GM21381 (cell line): Measurements from ENCODE around the gene ITGA4.
A peak's percentile ranks its signal among the peaks of the same experiment; 100 is the strongest.

Experiments
- ATAC-seq: cut with Tn5 transposase; IDR thresholded peaks from one replicate; pipeline ENCODE4 v1.9.1; 2021; ENCODE audit warnings: mild to moderate bottlenecking, moderate library complexity; ENCODE audit not compliant: unreplicated experiment

The ITGA4 gene

DNA sequence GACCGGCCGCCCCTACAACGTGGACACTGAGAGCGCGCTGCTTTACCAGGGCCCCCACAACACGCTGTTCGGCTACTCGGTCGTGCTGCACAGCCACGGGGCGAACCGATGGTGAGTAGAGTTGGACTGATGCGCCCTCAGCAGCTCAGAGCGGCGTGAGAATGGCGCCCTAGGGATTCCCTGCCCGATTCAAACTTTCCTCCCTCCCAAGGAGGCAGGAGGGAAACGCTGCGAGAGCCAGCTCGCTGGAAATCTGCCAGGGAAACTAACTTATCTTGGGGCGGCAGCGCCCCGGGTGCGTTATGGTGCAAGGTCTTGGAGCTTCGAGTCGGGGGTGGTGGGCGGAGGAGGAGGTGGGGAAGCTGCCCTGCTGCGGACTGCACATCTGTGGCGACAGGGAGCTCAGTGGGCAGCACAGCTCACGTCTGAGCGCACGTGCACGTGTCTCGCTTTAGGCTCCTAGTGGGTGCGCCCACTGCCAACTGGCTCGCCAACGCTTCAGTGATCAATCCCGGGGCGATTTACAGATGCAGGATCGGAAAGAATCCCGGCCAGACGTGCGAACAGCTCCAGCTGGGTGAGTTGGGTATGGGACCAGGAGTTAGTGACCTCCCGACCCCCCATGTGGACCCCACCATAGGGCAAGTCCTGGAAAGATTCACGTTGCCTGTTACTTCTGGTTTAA lies 697 bp downstream of the ITGA4 start:
- peak; percentile 26 for ATAC-seq

DNA sequence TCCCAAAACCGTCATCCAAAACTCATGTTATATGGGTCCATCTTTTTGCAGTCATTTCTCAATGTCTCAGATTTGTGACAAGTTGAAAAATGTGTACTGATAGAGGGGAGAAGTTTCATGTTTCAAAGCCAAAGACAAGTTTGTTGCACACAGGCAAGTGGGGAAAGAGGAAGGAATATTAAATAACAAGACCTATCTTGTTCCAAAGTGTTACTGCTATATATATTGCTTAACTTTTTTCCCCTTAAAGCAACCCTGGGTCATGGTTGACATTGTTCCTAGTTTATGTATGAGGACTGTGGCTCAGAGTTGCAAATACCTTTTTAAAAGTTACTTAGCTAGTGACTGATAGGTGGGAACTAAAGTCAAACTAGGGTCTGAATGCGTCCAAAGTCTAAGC lies 1.7 kb downstream of the ITGA4 start:
- ATAC-seq, result no peak

DNA sequence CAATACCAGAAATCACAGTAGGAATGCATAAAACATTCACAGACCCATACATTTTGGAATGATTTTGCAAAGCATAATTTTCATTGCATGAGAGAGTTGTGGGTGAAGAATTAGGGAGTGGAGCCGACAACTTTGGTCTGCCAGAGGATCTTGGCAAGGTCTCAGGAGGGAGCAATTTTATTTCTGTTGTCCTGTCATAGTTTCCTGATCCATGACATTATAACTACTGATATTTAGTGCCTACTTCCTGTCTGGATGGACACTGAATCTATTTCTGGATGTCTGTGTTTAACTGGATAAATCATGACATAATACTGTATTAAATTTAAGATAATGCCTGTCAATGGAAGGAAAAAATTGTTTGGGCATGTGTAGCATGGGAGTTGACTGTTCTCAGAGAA lies 2.4 kb downstream of the ITGA4 start:
- no peak for ATAC-seq

DNA sequence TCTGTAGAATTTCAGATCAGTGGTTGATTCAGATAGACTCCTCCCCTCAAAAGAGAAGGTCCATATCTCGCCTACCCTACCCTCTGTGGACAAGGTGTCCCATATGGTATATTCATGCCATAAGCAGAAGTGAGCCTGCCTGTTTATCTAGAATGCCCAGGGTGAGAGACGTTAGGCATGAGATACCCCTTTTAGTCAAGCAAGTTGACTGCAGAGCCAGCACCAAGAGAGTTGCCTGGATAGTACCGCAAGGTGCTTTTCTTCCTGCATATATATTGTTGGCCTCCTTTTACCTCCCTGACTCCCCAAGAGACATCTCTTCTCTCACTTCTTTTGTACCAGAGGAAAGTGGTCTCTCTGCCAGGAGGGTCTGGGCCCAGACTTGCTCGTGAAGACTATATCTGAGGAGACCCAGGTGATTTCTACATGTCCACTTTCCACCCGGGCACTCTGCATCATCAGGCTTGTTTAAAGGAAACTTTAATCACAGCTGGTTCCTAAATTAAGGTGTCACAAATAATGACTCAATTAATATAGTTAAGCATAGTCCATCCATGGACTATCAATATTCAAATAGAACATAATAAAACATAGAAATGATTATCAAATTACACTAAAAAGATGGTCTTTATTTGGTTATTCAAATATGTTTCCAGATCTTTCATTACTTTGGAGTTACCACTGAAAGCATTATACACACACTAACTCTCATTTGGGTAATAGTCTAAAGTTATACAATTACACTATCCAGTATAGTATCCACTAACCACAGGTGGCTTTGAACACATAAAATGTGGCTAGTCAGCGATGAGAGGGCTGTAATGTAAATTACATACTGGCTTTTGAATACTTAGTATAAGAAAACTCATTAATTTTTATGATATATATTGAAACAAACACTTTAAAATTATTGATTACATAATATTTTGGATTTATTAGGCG lies 4.1 kb downstream of the ITGA4 start:
- ATAC-seq, result peak; percentile 15

- ATAC-seq, result peak; percentile 32
Measured at GRCh38 chr2:181462033-181462432, 4.8 kb downstream of the ITGA4 start.

DNA sequence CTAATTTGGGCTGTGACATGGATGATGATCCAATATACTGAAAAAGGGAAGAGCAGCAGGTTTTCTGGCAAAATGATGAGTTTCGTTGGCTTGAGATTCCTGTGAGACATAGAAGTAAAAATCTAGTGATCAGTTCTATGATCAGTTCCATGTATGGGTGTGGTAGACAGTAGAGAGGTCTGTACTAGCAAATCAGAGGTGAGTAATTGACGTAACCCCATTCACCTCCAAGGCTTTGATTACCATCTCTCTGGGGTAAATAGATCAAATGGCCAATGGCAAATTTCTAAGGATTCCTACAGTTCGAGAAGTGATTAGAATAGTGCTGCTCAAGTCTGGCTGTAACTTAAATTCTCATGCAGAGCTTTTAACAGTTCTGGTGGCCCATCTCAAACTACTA lies 6.4 kb downstream of the ITGA4 start:
- ATAC-seq, result no peak

- no peak for ATAC-seq
Measured at GRCh38 chr2:181464966-181465365, 7.8 kb downstream of the ITGA4 start.

DNA sequence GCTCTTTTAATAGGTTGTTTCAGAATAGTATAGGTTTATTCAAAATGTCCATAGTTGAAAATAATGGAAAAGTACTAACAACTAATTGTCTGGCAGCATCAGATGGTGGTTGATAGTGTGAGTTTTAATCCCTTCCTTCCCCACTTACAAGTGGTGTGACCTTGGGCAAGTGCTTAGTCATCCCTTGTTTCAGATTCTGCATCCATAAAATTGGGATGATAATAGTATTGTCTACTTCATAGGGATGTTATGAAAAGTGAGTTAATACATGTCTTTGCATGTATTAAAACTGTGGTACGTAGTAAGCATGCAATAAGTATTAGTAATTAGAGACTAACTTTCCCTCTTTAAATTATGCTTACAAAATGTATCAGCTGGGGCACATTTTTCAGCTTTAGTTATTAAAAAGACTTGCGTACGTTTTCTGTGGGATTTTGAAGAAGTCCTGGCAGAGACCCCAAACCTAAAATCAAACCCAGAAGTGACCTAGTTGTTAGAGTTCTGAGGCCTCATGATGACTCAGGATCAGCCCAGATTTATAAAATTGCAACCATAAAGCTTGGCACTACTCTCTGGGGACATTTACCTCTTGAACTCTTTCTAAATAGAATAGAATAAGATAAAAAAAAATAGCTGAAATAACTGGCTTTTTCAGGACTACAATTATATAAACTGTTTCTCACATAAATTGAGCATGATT lies 8.6 kb downstream of the ITGA4 start:
- ATAC-seq, result no peak

- ATAC-seq, result no peak
Measured at GRCh38 chr2:181466661-181467576, 9.7 kb downstream of the ITGA4 start.

DNA sequence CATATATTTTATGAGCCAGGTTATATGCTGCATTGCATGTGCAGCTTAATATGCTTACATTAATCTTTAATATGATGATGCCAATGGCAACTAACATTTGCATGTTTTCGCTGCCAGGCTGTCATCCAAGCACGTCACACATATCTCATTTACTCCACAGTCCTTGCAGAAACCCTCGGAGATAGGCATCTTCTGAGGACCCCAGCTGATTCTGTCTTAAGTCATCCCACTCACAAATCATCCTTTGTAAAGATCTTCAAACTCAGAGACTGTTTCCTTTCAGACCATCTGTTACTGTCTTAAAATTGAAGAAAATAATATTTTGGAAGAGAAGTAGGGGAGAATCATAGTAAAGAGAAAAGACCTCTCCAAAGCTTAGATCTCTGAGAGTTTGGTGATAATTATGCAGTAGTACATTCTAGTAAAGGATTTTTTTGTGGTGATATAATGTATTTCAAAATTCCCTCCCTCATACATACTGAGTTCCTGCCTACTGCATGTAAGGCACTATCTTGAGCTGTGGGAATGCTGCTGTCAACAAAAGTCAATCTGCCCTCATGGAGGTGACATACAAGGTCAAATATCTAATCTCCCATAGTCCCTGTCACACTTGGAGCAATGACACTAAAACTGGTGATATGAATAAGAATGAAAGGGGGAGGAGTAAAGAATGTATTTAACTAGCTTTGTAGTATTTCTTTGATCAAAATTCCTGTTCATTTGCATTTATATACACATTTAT lies 11.0 kb downstream of the ITGA4 start:
- ATAC-seq, result no peak

DNA sequence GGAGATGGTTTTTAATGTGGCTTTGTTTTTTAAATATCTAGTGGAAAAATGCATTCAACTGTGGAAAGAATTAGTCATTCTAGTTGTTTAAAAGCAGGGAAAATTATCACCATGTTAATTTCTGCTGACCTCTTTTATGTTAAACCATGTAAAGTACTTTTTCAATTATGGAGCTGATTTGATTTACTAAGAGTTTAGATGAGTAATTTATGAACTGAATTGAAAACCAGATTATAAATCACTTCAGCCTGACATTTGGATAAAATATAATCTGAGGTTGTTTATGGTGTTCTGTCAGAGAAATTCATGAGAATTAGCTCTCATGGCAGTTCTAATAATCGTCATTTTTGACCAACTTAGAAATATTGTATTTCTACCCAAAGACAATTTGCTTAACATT lies 11.6 kb downstream of the ITGA4 start:
- ATAC-seq, result no peak

DNA sequence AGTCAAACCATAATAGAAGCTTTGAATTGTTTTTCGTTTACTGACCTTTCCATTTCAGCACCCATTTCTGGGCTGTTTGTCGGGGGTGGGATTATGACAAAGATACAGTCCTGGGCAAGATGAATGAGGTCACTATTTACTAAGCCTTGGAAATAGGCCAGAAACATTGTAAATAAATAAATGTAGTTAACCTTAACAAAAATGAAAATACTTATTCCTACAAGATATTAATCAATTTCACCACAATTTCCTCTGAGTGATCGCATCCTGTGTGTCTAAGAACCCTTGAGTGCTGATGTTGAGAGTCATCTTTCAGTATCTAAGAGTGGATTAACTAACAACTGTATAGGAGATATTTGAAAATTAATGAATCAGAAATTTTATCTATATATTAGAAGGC lies 14.0 kb downstream of the ITGA4 start:
- ATAC-seq, result no peak

GRCh38 chr2:181471783-181472182 lies 14.6 kb downstream of the ITGA4 start:
- no peak for ATAC-seq

DNA sequence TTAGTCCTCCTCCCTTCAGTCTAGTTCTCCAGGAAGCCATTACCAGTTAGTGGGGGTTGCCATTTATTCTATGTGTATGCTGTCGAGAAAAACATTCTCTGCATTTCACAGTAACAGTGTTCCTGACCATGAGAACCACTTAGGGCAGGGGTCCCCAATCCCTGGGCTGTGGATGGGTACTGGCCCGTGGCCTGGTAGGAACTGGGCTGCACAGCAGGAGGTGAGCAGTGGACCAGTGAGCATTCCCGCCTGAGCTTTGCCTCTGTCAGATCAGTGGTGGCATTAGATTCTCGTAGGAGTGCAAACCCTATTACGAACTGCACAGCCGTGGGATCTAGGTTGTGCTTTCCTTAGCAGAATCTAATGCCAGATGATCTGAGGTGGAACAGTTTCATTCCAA lies 15.8 kb downstream of the ITGA4 start:
- ATAC-seq, result no peak

GRCh38 chr2:181474222-181474881 lies 17.2 kb downstream of the ITGA4 start:
- no peak for ATAC-seq

GRCh38 chr2:181483211-181483610 lies 26.0 kb downstream of the ITGA4 start:
- ATAC-seq, result no peak

DNA sequence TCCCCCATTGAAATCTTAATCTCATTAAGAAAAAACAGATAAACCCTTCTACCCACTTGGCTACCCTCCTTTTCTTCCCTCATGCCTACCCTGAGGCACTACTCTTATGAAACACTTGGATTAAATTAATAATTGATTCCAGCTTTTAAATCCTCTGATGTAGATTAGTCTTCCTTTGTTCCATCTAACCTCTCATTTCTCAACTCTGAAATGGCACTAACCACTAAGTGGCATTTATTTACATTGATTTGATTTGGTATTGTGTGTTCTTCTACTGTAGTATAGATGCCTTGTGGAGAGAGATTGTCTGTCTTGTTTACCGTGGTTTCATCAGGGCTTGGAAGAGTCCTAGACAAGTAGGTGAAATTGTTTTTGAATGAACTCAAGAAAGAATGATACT lies 26.7 kb downstream of the ITGA4 start:
- no peak for ATAC-seq

GRCh38 chr2:181484851-181485637 lies 27.9 kb downstream of the ITGA4 start:
- ATAC-seq, result no peak

DNA sequence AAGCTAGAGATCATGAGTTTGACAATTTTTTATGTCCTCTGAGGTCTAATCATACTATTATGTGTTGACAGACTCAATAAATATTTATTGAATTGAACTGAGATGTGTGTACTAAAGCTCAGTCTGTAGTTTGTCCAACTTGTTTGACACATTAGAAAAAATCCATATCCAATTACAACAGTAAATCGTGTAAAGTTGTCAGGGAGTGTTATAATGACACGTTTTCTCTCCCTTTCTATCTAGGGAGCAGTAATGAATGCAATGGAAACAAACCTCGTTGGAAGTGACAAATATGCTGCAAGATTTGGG lies 28.4 kb downstream of the ITGA4 start:
- ATAC-seq, result no peak
